GM19023 (cell line): ENCODE results near the gene HOXA10.

Source experiments
- ATAC-seq: cut with Tn5 transposase; IDR thresholded peaks from one replicate; pipeline ENCODE4 v1.9.1; 2021; ENCODE audit warnings: mild to moderate bottlenecking, moderate library complexity; ENCODE audit not compliant: unreplicated experiment

HOXA10 gene

DNA sequence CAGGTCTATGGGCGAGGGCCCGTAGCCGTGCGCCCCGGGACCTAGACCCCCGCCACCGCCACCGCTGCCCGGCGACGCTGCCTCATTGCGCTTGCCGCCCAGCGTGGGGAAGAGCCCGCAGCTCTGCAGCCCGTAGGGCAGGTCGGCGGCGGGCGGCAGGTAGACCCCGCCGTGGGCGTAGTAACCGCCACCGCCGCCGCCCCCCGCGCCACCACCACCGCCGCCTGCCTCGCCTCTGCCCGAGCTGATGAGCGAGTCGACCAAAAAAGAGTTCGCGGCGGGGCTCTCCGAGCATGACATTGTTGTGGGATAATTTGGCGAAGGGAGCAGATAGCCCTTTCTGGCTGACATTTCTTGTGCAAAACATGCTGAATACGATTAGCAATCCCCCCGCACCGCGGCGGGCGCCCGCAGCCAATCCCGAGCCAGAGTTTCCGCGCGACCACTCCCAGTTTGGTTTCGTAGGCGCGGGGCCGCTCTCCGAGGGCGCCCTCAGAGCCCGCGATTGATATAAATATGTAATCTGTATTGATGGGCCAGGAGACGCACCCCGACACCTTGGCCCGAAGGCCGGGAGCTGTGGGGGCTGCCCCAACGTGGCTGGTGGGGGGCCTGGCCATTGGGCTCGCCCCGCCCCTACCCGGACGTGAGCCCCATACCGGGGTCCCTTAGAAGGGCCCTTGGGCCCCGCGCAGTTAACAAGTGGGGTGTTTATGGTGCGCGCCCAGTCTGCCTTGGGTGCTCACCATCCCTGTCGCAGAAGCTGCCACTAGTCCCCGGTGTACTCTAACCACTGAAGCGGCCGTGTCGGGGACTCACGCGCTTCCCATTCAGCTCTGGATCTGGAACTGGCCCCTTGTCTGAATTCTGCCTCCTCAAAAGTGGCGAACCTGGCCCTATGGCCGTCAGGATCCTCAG lies at the start of gene HOXA10:
Gene HOXA10, minus strand, starts transcription at position 365 of the 918 bp plus-strand sequence. Its CDS starts 14 bp downstream, at position 351.
- ATAC-seq, result no peak

DNA sequence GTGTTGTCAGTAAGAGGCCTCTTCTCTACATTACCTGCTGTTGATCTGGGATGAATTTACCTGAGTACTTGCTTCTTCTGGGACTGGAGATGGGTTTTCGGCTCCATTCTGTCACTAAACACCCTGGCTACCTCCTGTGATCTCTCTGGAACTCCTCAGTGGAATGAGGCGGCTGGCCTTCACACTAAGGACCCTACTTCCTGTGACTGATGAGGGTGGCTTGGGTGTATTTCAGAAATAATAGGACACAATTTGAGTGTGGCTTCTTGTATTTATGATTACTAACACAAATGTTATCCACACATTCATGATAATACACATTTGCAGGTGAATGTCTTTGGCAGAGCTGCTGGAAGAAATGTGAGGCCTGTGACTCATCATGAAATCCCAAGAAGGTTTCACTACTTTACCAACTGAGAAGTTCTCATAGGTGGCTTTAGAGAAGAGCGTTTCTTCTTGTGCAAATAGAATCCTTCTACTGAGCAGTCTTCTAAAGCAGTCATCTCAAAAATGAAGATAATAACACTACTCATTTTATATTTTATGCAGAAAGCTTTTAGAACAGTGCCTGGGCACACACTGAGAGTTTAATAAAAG lies 47.2 kb upstream of the HOXA10 start:
- ATAC-seq, result no peak

DNA sequence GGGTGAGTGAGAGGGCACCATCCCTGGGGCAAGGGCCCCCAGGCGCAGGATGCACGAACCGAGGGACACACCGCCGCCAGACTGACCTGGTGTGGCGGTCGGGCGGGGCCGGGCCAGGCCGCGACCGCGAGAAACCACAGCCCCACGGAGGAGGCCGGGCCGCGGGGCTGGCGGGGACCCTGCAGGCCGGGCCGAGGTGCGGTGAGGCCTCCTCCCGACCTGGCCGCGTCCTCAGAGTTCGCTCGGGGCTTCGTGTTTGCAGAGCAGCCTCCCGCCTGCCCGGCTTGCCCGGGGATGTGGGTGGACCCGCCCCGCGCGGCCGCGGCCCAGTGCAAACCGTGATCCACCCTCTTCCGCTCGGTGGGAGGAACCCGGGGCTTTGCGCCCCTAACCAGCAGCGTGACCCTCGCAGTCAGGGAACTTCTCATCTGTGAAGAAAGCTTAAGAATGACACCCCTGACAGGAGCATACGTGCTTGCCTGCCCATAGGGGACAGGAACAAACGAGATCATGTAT lies 46.4 kb upstream of the HOXA10 start:
- no peak for ATAC-seq

DNA sequence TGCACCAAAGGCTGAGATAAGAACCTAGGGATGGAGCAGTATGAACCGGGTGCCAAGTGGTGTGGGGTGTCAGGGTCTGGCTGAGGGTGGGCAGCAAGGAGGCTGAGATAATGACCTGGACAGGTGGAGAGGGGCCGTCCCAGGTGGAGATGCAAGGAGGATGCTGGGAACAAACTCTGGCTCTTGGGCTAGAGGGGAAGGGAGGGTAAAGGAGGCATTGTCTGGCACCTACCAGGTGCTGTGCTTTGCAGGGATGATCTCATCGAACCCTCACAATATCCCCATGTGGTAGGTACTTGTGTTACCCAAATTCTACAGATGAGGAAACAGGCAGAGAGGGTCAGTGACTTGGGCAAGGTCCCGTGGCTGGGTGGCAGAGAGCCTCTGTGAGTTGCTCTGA lies 45.7 kb upstream of the HOXA10 start:
- no peak for ATAC-seq

DNA sequence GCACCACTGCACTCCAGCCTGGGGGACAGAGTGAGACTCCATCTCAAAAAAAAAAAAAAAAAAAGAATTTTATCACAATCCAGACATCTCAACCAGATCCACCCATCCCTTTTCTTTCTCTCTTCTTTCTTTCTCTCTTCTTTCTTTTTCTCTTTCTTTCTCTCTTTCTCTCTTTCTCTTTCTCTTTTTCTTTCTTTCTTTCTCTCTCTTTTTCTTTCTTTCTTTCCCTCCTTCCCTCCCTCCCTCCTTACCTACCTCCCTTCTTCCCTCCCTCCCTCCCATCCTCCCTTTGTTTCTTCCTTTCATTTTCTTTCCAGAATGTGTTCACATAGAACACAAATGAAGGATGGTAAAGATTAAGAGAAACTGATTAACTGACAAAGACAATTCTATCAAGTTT lies 43.8 kb upstream of the HOXA10 start:
- no peak for ATAC-seq

DNA sequence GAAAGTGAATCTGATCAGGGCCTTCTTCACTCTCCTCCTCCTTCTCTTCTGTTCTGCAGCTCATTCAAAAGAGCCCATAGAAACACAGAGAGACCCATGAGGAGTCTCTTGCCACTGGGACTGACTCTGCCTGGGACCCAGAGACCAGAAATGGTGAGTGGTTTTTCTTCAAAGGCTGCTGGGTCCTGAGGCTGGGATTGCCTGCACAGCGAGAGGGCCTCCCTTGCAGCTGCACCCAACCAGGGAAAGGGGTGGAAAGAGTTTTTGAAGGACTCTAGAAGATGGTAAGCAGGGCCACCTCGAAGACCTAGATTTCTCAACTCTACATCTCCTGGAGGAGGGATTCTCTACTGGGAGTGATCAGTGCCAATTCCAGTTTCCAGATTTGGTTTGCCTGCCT lies 41.2 kb upstream of the HOXA10 start:
- no peak for ATAC-seq

DNA sequence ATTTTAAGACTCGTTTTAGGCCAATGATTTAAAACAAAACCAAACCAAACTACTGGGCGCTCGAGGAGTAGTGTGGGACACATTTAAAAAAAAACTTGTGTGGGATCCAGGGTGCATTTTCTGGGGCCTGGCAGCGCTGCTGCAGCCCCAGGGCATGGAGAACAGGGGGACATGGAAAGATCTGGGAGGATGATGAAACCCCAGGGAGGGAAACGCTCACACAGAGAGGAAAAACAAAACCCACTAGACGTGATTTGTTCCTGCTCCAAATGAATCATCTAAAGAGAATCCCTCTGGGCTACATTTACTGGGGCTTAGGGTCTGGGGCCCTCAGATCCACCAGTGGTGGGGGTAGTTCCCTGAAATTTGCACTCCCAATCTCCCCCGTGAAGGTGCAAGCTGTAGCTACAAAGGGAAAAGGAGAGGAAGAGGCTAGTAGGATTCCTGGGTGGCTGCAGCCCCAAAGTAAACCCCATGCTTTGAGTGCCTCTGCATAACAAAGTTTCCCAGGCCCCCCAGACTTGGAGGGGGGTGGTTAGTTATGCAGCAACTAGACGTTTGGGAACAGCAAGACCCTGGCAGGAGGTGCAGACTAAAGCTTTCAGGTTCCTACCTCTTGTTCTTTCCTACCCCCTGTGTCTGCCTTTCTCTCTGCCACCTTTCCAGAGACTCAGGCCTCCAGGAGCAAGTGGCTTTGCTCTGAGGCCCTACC lies 40.3 kb upstream of the HOXA10 start:
- ATAC-seq, result no peak

DNA sequence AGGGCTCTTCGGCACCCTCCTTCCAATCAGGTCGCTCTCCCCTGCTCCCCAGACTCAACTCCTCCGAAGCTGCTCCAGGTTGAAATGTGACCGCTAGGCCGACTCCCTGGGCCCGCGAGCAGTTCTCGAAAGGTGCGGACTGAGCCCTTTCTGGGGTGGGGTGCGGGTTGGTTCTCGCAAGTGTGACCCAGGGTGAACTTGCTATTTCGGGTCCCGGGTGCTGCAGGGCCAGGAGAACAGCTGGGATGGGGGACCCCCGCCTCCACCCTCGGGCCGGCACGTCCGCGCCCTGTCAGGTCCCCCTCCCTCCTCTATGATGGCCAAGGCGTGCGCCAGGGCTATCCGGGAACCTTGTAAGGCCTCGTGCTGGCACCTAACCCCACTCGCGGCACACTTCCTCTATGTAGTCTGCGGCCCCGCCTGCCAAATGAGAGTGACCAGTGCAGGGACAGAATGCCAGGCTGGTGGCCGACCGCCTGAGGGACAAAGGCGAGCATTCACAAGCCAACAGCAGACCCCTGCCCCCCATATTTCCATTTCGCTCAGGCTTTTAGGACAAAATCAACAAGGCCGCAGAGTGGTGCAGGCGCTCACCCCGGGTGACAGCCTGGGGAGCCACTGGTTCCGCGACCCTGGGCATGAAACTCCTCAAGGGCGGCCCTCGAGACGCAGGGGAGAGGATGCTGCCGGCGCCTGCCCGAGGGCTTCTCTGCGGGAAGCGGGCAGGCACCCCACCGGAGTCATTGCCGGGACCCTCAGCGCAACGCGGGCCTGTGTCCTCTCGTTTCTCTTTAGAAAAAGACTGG lies 39.5 kb upstream of the HOXA10 start:
- ATAC-seq, result no peak

DNA sequence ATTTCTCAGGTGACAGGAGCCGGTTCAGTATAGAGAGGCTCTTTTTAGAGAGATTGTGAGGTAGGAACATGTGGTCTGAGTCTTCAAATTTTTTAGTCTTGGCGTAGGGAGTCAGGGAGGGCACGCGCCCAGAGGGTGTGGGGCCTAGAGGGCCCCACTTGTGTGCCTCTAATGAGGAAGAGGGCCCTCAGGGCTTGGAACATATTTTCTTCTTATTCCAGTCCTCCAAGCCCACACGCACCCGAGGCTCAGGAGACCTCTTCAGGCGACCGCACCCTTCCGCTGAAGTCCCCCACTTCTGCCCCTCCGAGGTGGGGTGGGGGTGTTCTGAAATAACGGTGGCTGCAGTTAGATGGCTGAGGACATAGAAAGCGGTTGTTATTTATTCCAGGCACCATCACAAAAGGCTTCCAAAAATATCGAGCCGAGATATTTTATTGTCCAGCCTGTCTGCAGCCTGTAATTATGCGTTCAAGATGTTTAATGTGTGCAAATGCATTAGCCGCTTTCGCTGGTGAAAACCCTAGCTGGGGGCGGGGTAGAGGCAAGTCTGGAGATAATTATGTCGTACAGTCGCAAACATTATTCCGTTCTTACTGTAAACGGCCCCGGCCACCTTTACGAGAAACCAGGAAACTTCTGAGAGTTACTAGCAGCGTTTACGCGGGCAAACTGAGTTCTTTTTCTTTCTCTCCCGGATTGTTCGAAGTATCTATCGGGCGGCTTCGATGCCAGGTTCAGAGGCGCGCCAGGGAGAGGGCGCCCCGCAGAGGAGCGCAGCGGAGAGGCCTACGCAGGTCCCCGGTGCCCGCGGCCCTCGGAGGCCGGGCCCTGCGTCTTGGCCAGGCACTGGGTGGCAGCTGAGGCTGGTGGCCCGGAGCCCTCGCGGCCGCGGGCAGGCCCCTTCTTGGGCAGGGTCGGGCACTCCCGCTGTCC lies 38.6 kb upstream of the HOXA10 start:
- no peak for ATAC-seq

DNA sequence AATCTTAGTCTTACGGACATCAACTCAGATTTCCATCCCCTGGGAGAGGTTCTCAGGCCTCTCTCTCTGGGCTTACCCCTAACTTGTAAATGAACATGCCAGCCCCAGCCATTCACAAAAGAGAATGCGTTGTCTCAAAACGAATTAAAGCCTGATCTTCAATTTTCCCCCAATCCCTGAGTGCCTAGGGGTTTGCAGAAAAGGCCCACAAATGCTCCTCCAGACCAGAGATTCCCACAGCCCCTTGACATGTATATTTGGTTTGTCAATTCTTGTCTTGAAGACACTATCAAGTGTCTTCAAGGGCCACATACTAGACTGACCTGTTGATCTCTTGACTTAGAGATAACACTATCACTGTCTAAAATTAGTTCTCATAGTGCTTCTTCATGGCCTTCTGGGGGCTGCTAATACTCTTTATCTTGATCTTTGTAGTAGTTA lies 37.7 kb upstream of the HOXA10 start:
- ATAC-seq, result no peak

DNA sequence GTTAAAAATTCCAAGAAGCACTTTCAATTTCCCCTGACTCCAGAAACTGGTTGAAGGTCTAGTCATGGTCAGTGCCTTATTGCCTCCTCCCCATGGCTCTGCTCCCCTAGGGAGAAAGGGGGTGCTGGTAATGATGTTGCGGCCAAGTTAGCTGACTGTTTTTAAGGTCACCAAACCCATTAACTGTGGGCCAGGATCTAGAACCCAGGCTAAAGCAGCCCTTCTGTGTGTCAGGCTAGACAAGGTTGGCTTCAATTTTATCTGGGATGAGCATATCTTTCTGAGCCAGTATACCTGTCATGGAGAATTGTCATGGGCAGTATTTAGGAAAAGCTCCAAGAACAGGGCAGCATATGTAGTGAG lies 36.9 kb upstream of the HOXA10 start:
- no peak for ATAC-seq

DNA sequence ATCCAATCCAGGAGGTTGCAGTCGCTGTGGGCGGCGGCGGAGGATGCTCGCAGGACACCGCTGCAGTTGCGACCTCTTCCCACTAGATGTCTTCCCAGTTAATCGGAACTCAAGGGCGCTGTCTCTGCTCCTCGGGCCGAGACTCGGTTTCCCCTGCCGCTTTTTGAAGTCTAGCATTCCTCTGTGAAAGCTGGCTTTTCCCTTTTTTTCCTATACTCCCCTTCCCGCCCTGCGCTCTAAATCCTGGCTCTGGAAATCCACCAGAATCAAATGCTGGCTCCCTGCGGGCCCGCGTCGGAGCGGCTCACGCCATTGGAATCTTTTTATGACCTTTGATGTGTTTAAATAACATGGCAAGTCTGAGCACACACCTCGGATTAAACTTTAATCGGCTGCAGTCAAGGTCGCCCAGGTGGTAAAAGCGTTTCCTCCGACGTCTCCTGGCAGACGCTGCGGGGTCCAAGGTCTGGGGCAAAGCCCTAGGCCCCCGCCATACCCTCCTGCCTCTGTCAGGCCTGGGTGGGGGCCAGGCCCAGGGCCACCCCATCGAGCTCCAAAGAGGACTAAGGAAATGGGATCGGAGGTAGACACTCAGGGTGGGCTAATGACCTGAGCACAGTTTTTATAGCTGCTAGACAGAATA lies 36.4 kb upstream of the HOXA10 start:
- ATAC-seq, result no peak

DNA sequence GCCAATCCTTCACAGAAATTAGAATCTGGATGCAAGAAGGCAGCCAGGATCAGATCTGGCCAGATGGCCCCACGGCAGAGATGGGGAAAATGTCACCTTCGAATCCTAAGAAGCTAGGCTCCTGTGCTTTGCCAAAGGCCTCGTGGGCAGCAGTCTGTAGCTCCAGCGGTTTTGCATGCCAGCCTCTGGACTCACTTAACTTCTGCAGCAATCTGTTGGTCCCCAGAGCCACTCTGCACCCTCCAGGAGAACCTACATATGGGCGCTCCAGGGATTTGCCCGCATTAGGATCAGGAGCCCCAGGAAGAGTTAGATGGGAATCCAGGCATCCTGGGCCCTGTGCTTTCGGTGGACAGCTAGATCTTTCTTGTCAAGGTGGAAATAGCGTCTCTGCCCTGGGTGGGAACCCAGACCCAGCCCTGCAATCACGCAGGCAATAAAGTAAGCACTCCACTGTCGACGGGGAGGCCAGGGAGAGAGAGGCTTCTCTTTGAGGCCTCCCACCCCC lies 35.9 kb upstream of the HOXA10 start:
- no peak for ATAC-seq

DNA sequence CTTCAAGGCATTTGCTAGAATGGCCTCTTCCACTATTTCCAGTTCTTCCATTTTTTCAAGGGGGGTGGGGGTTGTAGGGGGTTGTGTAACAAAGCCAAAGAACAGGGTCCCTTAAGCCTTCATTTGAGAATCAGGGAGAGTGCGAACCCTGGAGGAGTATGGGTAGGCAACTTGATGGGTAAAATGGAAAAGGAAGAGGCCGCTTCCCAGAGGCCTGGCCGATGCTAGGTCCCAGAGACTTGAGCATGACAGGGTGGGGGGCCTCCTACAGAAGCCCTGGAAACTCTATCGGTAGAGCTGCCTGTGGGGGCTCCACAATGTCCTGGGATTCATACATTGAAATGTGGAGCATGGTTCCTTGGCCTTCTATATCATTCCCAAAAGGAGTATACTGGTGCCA lies 34.9 kb upstream of the HOXA10 start:
- no peak for ATAC-seq

DNA sequence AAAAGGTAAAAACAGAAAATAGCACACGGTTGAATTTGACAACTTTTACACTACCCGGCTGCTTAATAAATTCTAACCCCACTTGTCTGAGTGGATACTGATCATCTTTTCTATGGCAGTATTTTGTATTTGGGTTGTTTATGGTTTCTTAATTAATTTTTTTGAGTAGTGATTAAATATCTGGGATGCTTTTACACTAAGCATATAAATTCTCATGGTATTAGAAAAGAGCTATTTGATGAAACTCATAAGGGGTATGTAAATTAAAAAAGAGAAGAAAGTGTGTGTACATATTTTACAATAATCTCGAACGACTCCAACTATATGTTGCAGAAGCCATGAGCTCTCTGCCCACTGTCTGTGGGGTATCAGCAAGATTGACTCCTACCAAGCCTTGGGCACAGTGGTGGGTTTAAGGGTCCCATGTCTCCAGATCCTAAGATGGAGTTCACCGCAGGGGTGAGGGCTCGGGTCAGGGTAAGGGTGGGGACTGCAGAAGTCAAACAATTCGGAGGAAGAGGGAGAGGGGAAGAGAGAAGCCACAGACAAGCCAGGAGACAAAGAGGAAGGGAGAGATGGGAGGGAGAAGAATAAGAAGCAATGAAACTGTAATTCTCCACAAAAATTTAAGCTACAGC lies 33.3 kb upstream of the HOXA10 start:
- no peak for ATAC-seq

DNA sequence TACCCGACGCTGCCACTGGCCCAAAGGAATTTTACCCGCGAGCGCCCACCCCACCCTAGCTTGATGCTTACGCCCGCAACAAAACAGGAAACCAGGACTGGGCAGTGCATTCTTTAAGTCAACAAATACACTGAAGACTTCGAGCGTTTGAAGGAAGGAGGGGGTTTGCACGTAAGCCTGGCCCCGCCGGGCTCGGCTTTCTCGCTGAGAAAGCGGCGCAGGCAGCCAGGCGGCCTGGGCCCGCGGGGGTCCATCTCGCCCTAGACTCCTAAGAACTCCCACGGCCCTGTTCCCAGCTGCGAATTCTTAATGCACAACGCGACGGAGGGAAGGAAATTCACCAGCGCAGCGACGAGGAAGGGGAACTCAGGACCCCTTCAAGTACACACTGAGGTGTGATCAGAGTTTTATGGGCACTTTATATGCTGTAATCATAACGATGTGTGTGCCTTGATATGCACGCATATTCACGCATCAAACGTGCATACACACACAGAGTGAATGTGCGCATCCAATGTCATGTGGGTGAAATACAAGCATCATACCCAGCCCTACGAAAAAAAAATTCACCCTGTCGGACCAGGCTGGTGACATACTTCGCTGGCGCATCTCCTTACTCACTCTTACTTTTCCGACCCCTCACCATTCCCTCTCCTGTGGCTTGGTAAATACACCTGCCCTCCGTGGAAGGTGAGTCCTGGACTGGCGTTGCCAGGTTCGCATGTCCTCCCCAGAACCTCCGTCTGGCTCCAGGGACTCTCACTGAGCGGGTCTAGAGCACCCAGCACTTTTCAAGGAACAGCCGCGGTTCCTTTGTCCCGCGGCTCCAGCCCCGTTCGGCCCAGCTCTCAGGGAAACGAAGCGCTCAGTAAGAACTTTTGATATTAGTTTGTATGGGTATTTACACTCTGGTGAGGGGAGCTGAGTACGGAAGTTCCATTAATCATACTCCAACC lies 31.5 kb upstream of the HOXA10 start:
- ATAC-seq, result no peak

DNA sequence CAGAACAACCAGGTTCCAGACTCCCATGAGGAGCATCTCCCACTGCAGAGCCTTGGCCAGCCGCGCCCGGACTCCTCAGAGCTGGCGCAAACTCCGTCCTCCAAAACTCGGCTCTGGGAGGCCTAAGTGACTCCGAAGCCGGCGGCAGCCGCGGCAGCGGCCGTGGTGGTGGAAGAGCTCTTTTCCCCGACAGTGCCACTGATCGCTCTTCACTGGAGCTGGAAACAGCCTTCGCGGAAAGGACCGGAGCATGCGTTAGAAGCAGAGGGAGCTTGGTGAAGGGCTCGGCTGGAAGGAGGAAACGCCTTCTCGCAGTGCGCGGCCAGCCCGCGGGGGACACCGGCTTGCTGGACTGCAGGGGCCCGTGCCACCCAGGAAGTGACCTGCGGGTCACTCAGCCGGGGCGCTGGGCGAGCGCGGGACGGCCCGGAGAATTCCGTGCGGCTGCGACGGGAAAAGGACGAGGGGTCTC lies 30.8 kb upstream of the HOXA10 start:
- ATAC-seq, result no peak
